Esophagus muscularis mucosa (tissue), 4 donors: Measurements from ENCODE around the gene SEC14L1. TPM values are rescaled to one million over a fixed set of nuclear protein-coding genes. Genes with fewer than 3 reads are reported as not detected.
A peak's percentile ranks its signal among the peaks of the same experiment; 100 is the strongest.

Experiments
- DNase-seq: peaks from one replicate; pipeline ENCODE4 v3.0.0-alpha.2; 2017; ENCODE audit errors: extremely low spot score
- H3K27ac ChIP-seq, 4 donors: fragments of 200-600 bp; sonication (generic); replicated peaks in 1 of 4; 1 replicate in 3 of 4; 2 replicates in 1 of 4; pipeline ENCODE4 v1.5.1; 2016 to 2019; ENCODE audit warnings: mild to moderate bottlenecking in 1 of 4
- H3K27me3 ChIP-seq, 4 donors: fragments of 200-600 bp; sonication (generic); one replicate each; pipeline versions ENCODE4 v1.5.1 to v1.6.0; 2016 to 2019
- H3K36me3 ChIP-seq, 4 donors: fragments of 200-600 bp; sonication (generic); one replicate each; pipeline ENCODE4 v1.5.1; 2016 to 2019
- H3K4me1 ChIP-seq, 4 donors: fragments of 200-600 bp; sonication (generic); one replicate each; pipeline ENCODE4 v1.5.1; 2016 to 2019
- H3K4me3 ChIP-seq, 4 donors: fragments of 200-600 bp; sonication (generic); 1 replicate in 2 of 4; 2 replicates in 2 of 4; pipeline ENCODE4 v1.5.1; 2016 to 2019; ENCODE audit warnings: mild to moderate bottlenecking in 4 of 4, moderate library complexity in 1 of 4
- H3K9me3 ChIP-seq, 4 donors: fragments of 200-600 bp; sonication (generic); 1 replicate in 3 of 4; 2 replicates in 1 of 4; pipeline ENCODE4 v1.5.1; 2016 to 2019
- EP300 ChIP-seq: sonication (generic); formaldehyde crosslinking; IDR thresholded peaks from one replicate; pipeline ENCODE4 v1.6.1; 2017; ENCODE audit warnings: antibody characterized with exemption
- POLR2A ChIP-seq: fragments of 450-650 bp; IDR thresholded peaks from one replicate; pipeline ENCODE4 v1.6.1; 2017; ENCODE audit warnings: antibody characterized with exemption, moderate library complexity, mild to moderate bottlenecking, low read depth
- POLR2AphosphoS5 ChIP-seq, 2 donors: sonication (generic); formaldehyde crosslinking; IDR thresholded peaks; one replicate each; pipeline ENCODE4 v1.6.1; 2017; ENCODE audit warnings: antibody characterized with exemption in 2 of 2
- WGBS: methylation state at CpG from one replicate; pipeline ENCODE4 v1.1.5; 2018; 5-methylcytosine and 5-hydroxymethylcytosine counted together
- intact Hi-C: fragments of 100-400 bp; cut with DNase I; formaldehyde crosslinking; loops from one replicate; pipeline ENCODE4 v1.15.1; 2023
- total RNA-seq, 4 donors: library from RNA; depleted of rRNA; stranded (reverse); fragments of >200 nt; gene quantifications; one replicate each; pipeline versions ENCODE4 v1.1.0 to v1.2.1, GENCODE V29; 2016
- TF ChIP-seq, protein P1 (sequence below), 3 experiments: fragments of 200-600 bp in 2 of 3; fragments of 450-650 bp in 1 of 3; sonication (generic) in 2 of 3; IDR thresholded peaks; one replicate each; pipeline ENCODE4 v1.5.1; 2017 to 2019; ENCODE audit warnings: antibody characterized with exemption in 3 of 3, mild to moderate bottlenecking in 2 of 3, moderate library complexity in 1 of 3

The SEC14L1 gene
- total RNA-seq, 4 donors from 2014 or later = 40.7 to 96.4 (median 64.4) TPM

DNA sequence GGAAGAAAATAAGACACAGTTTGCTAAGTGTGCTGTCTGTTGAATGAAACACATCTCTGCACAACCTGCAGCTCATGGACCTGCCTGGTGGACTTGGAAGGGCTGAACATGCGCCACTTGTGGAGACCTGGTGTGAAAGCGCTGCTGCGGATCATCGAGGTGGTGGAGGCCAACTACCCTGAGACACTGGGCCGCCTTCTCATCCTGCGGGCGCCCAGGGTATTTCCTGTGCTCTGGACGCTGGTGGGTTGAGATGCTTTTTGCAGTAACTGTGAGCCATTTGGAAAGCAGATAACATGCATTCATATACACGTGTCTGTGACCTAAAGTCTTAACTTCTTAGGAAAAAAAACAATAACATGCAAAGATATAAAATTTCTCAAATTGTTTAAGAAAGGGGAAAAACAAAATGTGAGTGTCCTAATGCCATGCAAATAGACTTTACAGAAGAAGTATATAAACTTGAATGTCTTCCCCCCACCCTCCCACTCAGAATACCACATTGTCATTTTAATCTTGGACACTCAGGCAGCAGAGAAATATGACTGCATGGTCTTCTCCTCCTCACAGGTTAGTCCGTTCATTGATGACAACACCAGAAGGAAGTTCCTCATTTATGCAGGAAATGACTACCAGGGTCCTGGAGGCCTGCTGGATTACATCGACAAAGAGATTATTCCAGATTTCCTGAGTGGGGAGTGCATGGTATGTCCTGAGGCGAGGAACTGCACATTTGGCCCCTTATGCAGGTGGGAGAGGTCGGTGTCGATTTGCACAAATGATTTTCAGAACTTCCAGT is 65.6 kb downstream of the SEC14L1 start:
- Histone ChIP-seq H3K36me3 (peaks cover 55 to 100% (median 94%) of the 10 kb centered on the region in 4 donors), H3K27me3 (no peaks in the 10 kb centered on the region), H3K9me3 (no peaks in the 10 kb centered on the region), H3K27ac (peak overlapping the region in 1 of 4 donors; percentile 22), H3K4me1 (peaks cover 18 to 37% (median 25%) of the 10 kb centered on the region in 4 donors), H3K4me3 (no peak overlapping the region)
- no peak for DNase-seq
- intact Hi-C loops = no loop called here
- 75% methylated on average over 14 of the region's 14 CpGs for WGBS
- TF ChIP-seq EP300 = no peak
- peak; percentile 24 to 33 for TF ChIP-seq POLR2AphosphoS5 (IDR thresholded peaks at IDR 0.05)

DNA sequence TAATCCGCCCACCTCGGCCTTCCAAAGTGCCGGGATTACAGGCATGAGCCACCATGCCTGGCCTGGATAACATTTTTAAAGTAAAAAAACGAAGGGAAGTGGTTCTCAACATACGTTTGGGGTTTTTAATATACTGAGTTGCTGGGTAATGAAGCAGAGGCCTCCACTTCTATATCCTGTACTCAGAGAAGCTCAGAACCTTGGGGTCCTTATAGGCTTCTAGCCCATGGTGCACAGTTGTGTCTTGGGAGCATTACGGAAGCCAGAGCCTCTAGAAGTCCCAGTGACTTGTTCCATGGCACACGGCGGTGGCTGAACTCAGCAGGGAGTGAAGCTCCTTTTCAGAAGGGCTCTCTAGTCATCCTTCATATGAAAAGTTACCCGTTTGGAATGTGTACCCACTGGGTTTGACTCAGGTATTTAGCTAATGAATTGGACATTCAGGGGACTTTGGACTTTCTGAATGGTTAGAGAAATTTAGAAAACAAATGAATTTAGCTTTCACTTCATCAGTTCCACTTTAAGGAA is 67.0 kb downstream of the SEC14L1 start:
- intact Hi-C loops = no loop called here
- WGBS = 91% methylated on average over 9 of the region's 9 CpGs
- no peaks in the 10 kb centered on the region for H3K9me3 ChIP-seq
- H3K27me3 ChIP-seq = no peaks in the 10 kb centered on the region
- TF ChIP-seq POLR2AphosphoS5 (IDR thresholded peaks at IDR 0.05) = no peak
- TF ChIP-seq, protein P1, sequence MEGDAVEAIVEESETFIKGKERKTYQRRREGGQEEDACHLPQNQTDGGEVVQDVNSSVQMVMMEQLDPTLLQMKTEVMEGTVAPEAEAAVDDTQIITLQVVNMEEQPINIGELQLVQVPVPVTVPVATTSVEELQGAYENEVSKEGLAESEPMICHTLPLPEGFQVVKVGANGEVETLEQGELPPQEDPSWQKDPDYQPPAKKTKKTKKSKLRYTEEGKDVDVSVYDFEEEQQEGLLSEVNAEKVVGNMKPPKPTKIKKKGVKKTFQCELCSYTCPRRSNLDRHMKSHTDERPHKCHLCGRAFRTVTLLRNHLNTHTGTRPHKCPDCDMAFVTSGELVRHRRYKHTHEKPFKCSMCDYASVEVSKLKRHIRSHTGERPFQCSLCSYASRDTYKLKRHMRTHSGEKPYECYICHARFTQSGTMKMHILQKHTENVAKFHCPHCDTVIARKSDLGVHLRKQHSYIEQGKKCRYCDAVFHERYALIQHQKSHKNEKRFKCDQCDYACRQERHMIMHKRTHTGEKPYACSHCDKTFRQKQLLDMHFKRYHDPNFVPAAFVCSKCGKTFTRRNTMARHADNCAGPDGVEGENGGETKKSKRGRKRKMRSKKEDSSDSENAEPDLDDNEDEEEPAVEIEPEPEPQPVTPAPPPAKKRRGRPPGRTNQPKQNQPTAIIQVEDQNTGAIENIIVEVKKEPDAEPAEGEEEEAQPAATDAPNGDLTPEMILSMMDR (IDR thresholded peaks at IDR 0.05) = no peak
- TF ChIP-seq POLR2A = no peak
- TF ChIP-seq EP300 = no peak
- no peak overlapping the region for H3K4me3 ChIP-seq
- DNase-seq = no peak
- peaks cover 61 to 100% (median 95%) of the 10 kb centered on the region in 4 donors for H3K36me3 ChIP-seq
- H3K4me1 ChIP-seq = peaks cover 18 to 51% (median 29%) of the 10 kb centered on the region in 4 donors
- peak overlapping the region in 3 of 4 donors; percentile 35 to 54 (median 37) for H3K27ac ChIP-seq

GRCh38 chr17:77208217-77208808 is 67.5 kb downstream of the SEC14L1 start:
- H3K36me3 ChIP-seq = peaks cover 61 to 100% (median 95%) of the 10 kb centered on the region in 4 donors
- 60% methylated on average over 16 of the region's 16 CpGs for WGBS
- TF ChIP-seq POLR2A (no peak), POLR2AphosphoS5 (IDR thresholded peaks at IDR 0.05) (peak; percentile 11 to 57)
- TF ChIP-seq, protein P1 (IDR thresholded peaks at IDR 0.05) = peak; percentile 37 to 57 (median 50)
- H3K27me3 ChIP-seq = no peaks in the 10 kb centered on the region
- no peak overlapping the region for H3K4me3 ChIP-seq
- peaks cover 18 to 53% (median 29%) of the 10 kb centered on the region in 4 donors for H3K4me1 ChIP-seq
- intact Hi-C loops = no loop called here
- DNase-seq = no peak
- peak overlapping the region in 3 of 4 donors; percentile 35 to 54 (median 37) for H3K27ac ChIP-seq
- no peaks in the 10 kb centered on the region for H3K9me3 ChIP-seq

GRCh38 chr17:77208856-77209255 is 68.1 kb downstream of the SEC14L1 start:
- no peak for DNase-seq
- Histone ChIP-seq H3K4me3 (no peak overlapping the region), H3K27ac (peak overlapping the region in 3 of 4 donors; percentile 35 to 54 (median 37)), H3K36me3 (peaks cover 60 to 100% (median 95%) of the 10 kb centered on the region in 4 donors), H3K4me1 (peaks cover 18 to 53% (median 29%) of the 10 kb centered on the region in 4 donors), H3K27me3 (no peaks in the 10 kb centered on the region), H3K9me3 (no peaks in the 10 kb centered on the region)
- intact Hi-C loops = no loop called here
- TF ChIP-seq, protein P1 (IDR thresholded peaks at IDR 0.05) = no peak
- TF ChIP-seq POLR2A (no peak), POLR2AphosphoS5 (IDR thresholded peaks at IDR 0.05) (no peak), EP300 (no peak)
- 70% methylated on average over 3 of the region's 3 CpGs for WGBS

DNA sequence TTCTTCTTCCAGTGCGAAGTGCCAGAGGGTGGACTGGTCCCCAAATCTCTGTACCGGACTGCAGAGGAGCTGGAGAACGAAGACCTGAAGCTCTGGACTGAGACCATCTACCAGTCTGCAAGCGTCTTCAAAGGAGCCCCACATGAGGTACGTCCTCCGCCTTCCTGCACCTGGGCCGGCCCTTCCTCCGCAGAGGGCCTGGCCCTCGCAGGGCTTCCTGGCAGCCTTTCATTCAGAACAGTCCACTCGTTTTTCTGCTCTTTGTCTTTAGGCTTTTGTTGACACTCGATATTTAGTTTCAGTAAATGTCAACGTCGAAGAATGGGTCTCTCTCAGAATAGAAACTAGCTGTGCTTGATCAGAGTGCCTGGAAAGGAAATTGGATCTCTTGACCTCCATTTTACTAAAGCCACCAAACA is 68.6 kb downstream of the SEC14L1 start:
- H3K27ac ChIP-seq = peak overlapping the region in 2 of 4 donors; percentile 37 to 54

More for the DNA sequence above, 68.6 kb downstream of the SEC14L1 start:
- intact Hi-C loops = no loop called here
- Histone ChIP-seq H3K4me1 (peaks cover 18 to 53% (median 29%) of the 10 kb centered on the region in 4 donors), H3K27me3 (no peaks in the 10 kb centered on the region), H3K4me3 (no peak overlapping the region), H3K9me3 (no peaks in the 10 kb centered on the region), H3K36me3 (peaks cover 63 to 100% (median 95%) of the 10 kb centered on the region in 4 donors)
- no peak for DNase-seq
- TF ChIP-seq, protein P1 (IDR thresholded peaks at IDR 0.05) = no peak
- TF ChIP-seq EP300 = no peak
- TF ChIP-seq POLR2A = no peak
- no peak for TF ChIP-seq POLR2AphosphoS5 (IDR thresholded peaks at IDR 0.05)
- 70% methylated on average over 12 of the region's 13 CpGs for WGBS
